CD4-positive, alpha-beta memory T cell (primary cell): Measurements from ENCODE around the gene SOWAHD. TPM values are rescaled to one million over a fixed set of nuclear protein-coding genes. Genes with fewer than 3 reads are reported as not detected.
"Not testable (repeated sequence)": the region's sequence is repeated elsewhere in the genome, so short reads cannot be mapped to it uniquely, and the experiment has no call there.

Source experiments
- CTCF ChIA-PET: fragments of 350-600 bp; sonication (Branson Sonifier 250); formaldehyde crosslinking; loops from one replicate; lab custom pipeline; 2021; ENCODE audit warnings: inconsistent platforms; ENCODE audit not compliant: partially characterized antibody; lab: Charles Lee
- POLR2A ChIA-PET: fragments of 350-600 bp; sonication (Branson Sonifier 250); formaldehyde crosslinking; loops from one replicate; lab custom pipeline; 2021; ENCODE audit not compliant: partially characterized antibody; lab: Charles Lee
- DNase-seq, 5 donors: peaks; one replicate each; pipeline versions ENCODE4 v3.0.0 to v3.0.0-alpha.2; 2020 to 2022; ENCODE audit warnings: mixed read lengths in 1 of 5
- H3K27ac ChIP-seq: one replicate; pipeline ENCODE4 v1.7.0; 2013; ENCODE audit warnings: low read depth, low read length
- H3K27me3 ChIP-seq: 2 replicates; pipeline ENCODE4 v1.7.0; 2013; ENCODE audit warnings: mild to moderate bottlenecking, low read length, moderate library complexity; ENCODE audit not compliant: insufficient read depth
- H3K36me3 ChIP-seq: 2 replicates; pipeline ENCODE4 v1.7.0; 2013; ENCODE audit warnings: mild to moderate bottlenecking, low read length, moderate library complexity; ENCODE audit not compliant: insufficient read depth
- H3K4me1 ChIP-seq: 2 replicates; pipeline ENCODE4 v1.7.0; 2013; ENCODE audit warnings: mild to moderate bottlenecking, low read length, moderate library complexity; ENCODE audit not compliant: insufficient read depth
- H3K4me3 ChIP-seq, 2 donors: one replicate each; pipeline ENCODE4 v1.7.0; 2013; ENCODE audit warnings: low read length in 2 of 2, mild to moderate bottlenecking in 1 of 2
- H3K9me3 ChIP-seq, 2 donors: one replicate each; pipeline ENCODE4 v1.7.0; 2013; ENCODE audit warnings: low read length in 2 of 2, control low read depth in 1 of 2; ENCODE audit not compliant: control insufficient read depth in 1 of 2
- H3K27ac Mint-ChIP-seq, 7 donors: one replicate each; pipeline ENCODE4 v1.8.0; 2020 to 2021; ENCODE audit warnings: mixed read lengths in 7 of 7, mild to moderate bottlenecking in 6 of 7, inconsistent platforms in 3 of 7, moderate library complexity in 3 of 7
- H3K27me3 Mint-ChIP-seq, 2 donors: one replicate each; pipeline ENCODE4 v1.8.0; 2020 to 2021; ENCODE audit warnings: mixed read lengths in 2 of 2
- H3K36me3 Mint-ChIP-seq, 2 donors: one replicate each; pipeline ENCODE4 v1.8.0; 2020 to 2021; ENCODE audit warnings: mixed read lengths in 2 of 2, inconsistent platforms in 1 of 2, mild to moderate bottlenecking in 1 of 2
- H3K4me1 Mint-ChIP-seq, 4 donors: one replicate each; pipeline ENCODE4 v1.8.0; 2020 to 2021; ENCODE audit warnings: mixed read lengths in 4 of 4, mild to moderate bottlenecking in 1 of 4
- H3K4me3 Mint-ChIP-seq, 8 donors: one replicate each; pipeline ENCODE4 v1.8.0; 2020 to 2021; ENCODE audit warnings: mixed read lengths in 8 of 8, mild to moderate bottlenecking in 7 of 8, moderate library complexity in 6 of 8, inconsistent platforms in 3 of 8
- H3K9me3 Mint-ChIP-seq, 8 donors: one replicate each; pipeline ENCODE4 v1.8.0; 2020 to 2021; ENCODE audit warnings: mixed read lengths in 8 of 8, mild to moderate bottlenecking in 5 of 8, inconsistent platforms in 3 of 8, moderate library complexity in 1 of 8
- intact Hi-C: fragments of 100-400 bp; cut with micrococcal nuclease; formaldehyde crosslinking; loops from one replicate; pipeline ENCODE4 v1.15.1; 2023
- polyA plus RNA-seq, 2 donors: library from polyadenylated mRNA; unstranded; fragments of 300-500 nt; fragmentation: Illumina TruSeq; gene quantifications; one replicate each; pipeline ENCODE4 v1.2.3, GENCODE V29; 2021
- total RNA-seq, 2 experiments: library from RNA; stranded (reverse); gene quantifications; one replicate each; pipeline ENCODE4 v1.2.3, GENCODE V29; 2021

SOWAHD gene
- total and polyA plus RNA-seq, 4 experiments from 2014 or later, result 1.9 to 2.6 (median 2.0) TPM; not detected in 1

GRCh38 chrX:119784747-119785446, 26.5 kb downstream of the SOWAHD start:
- peak; percentile 43 to 59 (median 58) for DNase-seq
- no peaks in the 10 kb centered on the region for H3K9me3 ChIP-seq
- Mint-ChIP-seq H3K4me1 (peaks cover 13 to 47% (median 27%) of the 10 kb centered on the region in 4 donors), H3K36me3 (peaks cover 19 to 55% of the 10 kb centered on the region in 2 donors), H3K9me3 (no peaks in the 10 kb centered on the region), H3K4me3 (peak overlapping the region in 1 of 8 donors; percentile 40), H3K27me3 (no peaks in the 10 kb centered on the region), H3K27ac (peak overlapping the region; percentile 14 to 77 (median 64))
- no peak overlapping the region for H3K4me3 ChIP-seq
- no peak overlapping the region for H3K27ac ChIP-seq
- intact Hi-C loops, result no loop called here
- H3K27me3 ChIP-seq, result no peaks in the 10 kb centered on the region
- peaks cover 26% of the 10 kb centered on the region for H3K36me3 ChIP-seq
- CTCF ChIA-PET, result interaction anchor here (0.6 to 3.5 kb wide), 15 partner anchors 10 to 302 kb away, joined by 3 to 25 read pairs (median 4); partner anchors contain the start of gene SOWAHD
- H3K4me1 ChIP-seq, result peaks cover 30% of the 10 kb centered on the region
- POLR2A ChIA-PET, result interaction anchor here (1.1 to 1.6 kb wide), 2 partner anchors 26 to 29 kb away, joined by 3 to 6 read pairs; partner anchors contain the start of gene SOWAHD

- no peaks in the 10 kb centered on the region for H3K9me3 Mint-ChIP-seq
- Histone ChIP-seq H3K4me1 (peaks cover 40% of the 10 kb centered on the region), H3K36me3 (peaks cover 22% of the 10 kb centered on the region), H3K4me3 (peak overlapping the region; percentile 70 to 83), H3K9me3 (no peaks in the 10 kb centered on the region), H3K27me3 (no peaks in the 10 kb centered on the region), H3K27ac (peak overlapping the region; percentile 90)
- ChIA-PET POLR2A (interaction anchor here (0.5 to 3.3 kb wide), 27 partner anchors 15 to 554 kb away, joined by 3 to 65 read pairs (median 5); partner anchors contain the start of genes NDUFA1, NKAP, NKRF and RNF113A), CTCF (interaction anchor here (0.6 to 2.2 kb wide), 12 partner anchors 10 to 309 kb away, joined by 3 to 12 read pairs (median 4); partner anchors contain the start of genes NDUFA1, RNF113A and SOWAHD)
- no peaks in the 10 kb centered on the region for H3K27me3 Mint-ChIP-seq
- H3K36me3 Mint-ChIP-seq, result peaks cover 15 to 48% of the 10 kb centered on the region in 2 donors
- DNase-seq, result peak; percentile 36 to 65 (median 46)
- peak overlapping the region; percentile 96 to 99 (median 98) for H3K27ac Mint-ChIP-seq
- peaks cover 10 to 57% (median 22%) of the 10 kb centered on the region in 4 donors for H3K4me1 Mint-ChIP-seq
- intact Hi-C loops, result loop anchor here (1.0 to 5.0 kb wide), 7 partner anchors 35 to 322 kb away; partner anchors contain the start of genes NDUFA1, NKAP, RNF113A and SEPTIN6
- peak overlapping the region; percentile 91 to 96 (median 95) for H3K4me3 Mint-ChIP-seq
These were observed 32.6 kb downstream of the SOWAHD start for GRCh38 chrX:119790977-119791436.

DNA sequence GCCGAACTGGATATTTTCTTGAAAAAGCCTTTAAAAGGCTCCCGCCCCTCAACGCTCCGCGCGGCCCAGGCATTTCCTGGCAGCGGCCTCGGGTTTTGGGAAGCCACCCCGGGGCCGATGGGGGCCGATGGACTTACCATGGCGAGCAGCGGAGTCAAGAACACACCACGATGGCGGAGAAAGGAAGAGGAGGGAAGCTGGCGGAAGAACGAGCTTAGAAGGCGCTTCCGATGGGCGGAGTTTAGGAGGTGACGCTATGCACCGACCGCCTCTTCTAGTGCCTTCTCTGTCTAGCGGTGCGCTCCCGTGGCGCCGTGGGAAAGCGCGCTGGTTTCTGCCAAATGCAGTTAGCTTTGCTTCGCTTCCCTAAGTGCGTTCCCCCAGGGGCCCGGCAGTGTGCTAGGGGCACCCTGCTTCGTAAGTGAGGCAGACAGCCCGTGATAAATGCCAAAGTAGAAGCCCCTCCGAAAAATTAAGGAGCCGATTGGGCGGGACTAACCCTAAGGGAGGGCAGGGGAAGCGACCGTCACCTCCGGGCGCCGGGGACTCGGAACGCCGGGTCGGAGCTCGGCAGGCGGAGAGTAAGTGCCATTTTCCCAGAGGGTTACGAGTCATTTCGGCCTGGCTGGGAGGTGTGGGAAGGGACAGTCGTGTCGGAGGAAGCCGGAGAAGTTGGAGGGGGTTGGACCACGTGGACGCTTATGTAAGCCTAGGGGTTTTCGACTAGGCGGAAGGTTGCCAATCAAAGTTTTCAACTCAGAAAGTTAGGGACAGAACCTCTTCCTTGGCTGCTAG, 33.2 kb downstream of the SOWAHD start, which contains the start of gene RPL39:
Gene RPL39 (minus strand): TSS at position 194 of the 795 bp plus-strand sequence. CDS start 54 bp downstream, at position 140.
- Histone ChIP-seq H3K9me3 (no peaks in the 10 kb centered on the region), H3K4me3 (peak within 1 kb of the TSS; percentile 70 to 83), H3K27me3 (no peaks in the 10 kb centered on the region), H3K4me1 (peaks cover 40% of the 10 kb centered on the region), H3K36me3 (peaks cover 20% of the 10 kb centered on the region), H3K27ac (peak within 1 kb of the TSS; percentile 90)
- Mint-ChIP-seq H3K36me3 (peaks cover 15 to 44% of the 10 kb centered on the region in 2 donors), H3K27me3 (no peaks in the 10 kb centered on the region), H3K4me3 (peak within 1 kb of the TSS; percentile 91 to 96 (median 95)), H3K9me3 (no peaks in the 10 kb centered on the region), H3K27ac (peak within 1 kb of the TSS; percentile 96 to 99 (median 98)), H3K4me1 (peaks cover 10 to 52% (median 22%) of the 10 kb centered on the region in 4 donors)
- DNase-seq, result peak; percentile 78 to 89 (median 85)
- ChIA-PET CTCF (interaction anchor here (0.6 to 2.2 kb wide), 12 partner anchors 10 to 309 kb away, joined by 3 to 12 read pairs (median 4); partner anchors contain the start of genes NDUFA1, RNF113A and SOWAHD), POLR2A (interaction anchor here (0.5 to 3.3 kb wide), 33 partner anchors 16 to 554 kb away, joined by 3 to 65 read pairs (median 4); partner anchors contain the start of genes NDUFA1, NKAP, NKRF and RNF113A)
- intact Hi-C loops, result loop anchor here (1.0 to 5.0 kb wide), 7 partner anchors 35 to 322 kb away; partner anchors contain the start of genes NDUFA1, NKAP, RNF113A and SEPTIN6

DNA sequence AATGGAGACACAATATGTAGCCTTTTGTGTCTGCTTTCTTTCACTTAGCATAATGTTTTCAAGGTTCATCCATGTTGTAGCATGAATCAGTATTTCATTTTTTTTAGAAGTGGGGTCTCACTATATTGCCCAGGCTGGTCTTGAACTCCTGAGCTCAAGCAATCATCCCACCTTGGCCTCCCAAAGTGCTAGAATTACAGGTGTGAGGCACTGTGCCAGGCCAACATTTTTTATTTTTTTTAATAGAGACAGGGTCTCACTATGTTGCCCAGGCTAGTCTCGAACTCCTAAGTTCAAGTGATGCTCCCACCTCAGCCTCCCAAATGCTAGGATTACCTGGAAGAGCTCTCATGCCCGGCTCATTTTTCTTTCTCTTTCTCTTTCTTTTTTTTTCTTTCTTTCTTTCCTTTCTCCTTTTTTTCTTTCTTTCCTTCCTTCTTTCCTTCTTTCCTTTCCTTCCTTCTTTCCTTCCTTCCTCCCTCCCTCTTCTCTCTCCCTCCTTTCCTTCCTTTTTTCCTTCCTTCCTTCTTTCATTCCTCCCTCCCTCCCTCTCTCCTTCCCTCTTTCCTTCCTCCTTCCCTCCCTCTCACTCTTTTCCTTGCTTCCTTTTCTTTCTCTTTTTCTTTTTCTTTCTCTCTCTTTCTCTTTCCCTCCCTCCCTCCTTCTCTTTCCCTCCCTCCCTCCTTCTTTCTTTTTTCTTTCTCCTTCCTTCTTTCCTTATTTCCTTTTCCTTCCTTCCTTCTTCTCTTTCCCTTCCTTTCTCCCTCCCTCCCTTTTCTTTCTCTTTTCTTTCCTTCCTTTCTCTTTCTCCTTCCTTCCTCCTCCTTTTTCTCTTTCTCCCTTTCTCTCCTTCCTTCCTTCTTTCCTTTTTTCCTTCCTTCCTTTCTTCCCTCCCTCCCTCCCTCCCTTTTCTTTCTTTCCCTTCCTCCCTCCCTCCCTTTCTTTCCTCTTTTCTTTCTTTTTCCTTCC, 43.1 kb downstream of the SOWAHD start:
- H3K27ac Mint-ChIP-seq, result peak overlapping the region in 1 of 7 donors; percentile 73
- CTCF ChIA-PET, result no interaction called here
- POLR2A ChIA-PET, result no interaction called here
- H3K27ac ChIP-seq, result no peak overlapping the region
- no peaks in the 10 kb centered on the region for H3K27me3 Mint-ChIP-seq
- peaks cover 0 to 2% (median 0%) of the 10 kb centered on the region in 4 donors for H3K4me1 Mint-ChIP-seq
- no peak overlapping the region for H3K4me3 ChIP-seq
- H3K4me1 ChIP-seq, result no peaks in the 10 kb centered on the region
- H3K27me3 ChIP-seq, result no peaks in the 10 kb centered on the region
- no peaks in the 10 kb centered on the region for H3K9me3 ChIP-seq
- intact Hi-C loops, result no loop called here
- H3K9me3 Mint-ChIP-seq, result peaks cover 0 to 1% (median 0%) of the 10 kb centered on the region in 8 donors
- DNase-seq, result no peak
- H3K36me3 Mint-ChIP-seq, result no peaks in the 10 kb centered on the region
- H3K36me3 ChIP-seq, result no peaks in the 10 kb centered on the region
- H3K4me3 Mint-ChIP-seq, result no peak overlapping the region

GRCh38 chrX:119802546-119802945, 44.2 kb downstream of the SOWAHD start:
- Histone ChIP-seq H3K4me1 (no peaks in the 10 kb centered on the region), H3K36me3 (no peaks in the 10 kb centered on the region), H3K27me3 (no peaks in the 10 kb centered on the region), H3K4me3 (no peak overlapping the region), H3K27ac (no peak overlapping the region), H3K9me3 (no peaks in the 10 kb centered on the region)
- H3K36me3 Mint-ChIP-seq, result no peaks in the 10 kb centered on the region
- H3K27ac Mint-ChIP-seq, result peak overlapping the region in 2 of 7 donors; percentile 31 to 46
- CTCF ChIA-PET, result no interaction called here
- H3K4me3 Mint-ChIP-seq, result no peak overlapping the region
- H3K27me3 Mint-ChIP-seq, result no peaks in the 10 kb centered on the region
- no peaks in the 10 kb centered on the region for H3K4me1 Mint-ChIP-seq
- POLR2A ChIA-PET, result no interaction called here
- H3K9me3 Mint-ChIP-seq, result peaks cover 0 to 1% (median 0%) of the 10 kb centered on the region in 8 donors
- intact Hi-C loops, result no loop called here
- no peak for DNase-seq

- H3K9me3 ChIP-seq, H3K27ac Mint-ChIP-seq, H3K4me3 ChIP-seq, H3K27me3 ChIP-seq, H3K27me3 Mint-ChIP-seq, H3K27ac ChIP-seq, H3K4me3 Mint-ChIP-seq, intact Hi-C loops, H3K36me3 Mint-ChIP-seq, H3K4me1 Mint-ChIP-seq, H3K4me1 ChIP-seq, H3K9me3 Mint-ChIP-seq, DNase-seq, H3K36me3 ChIP-seq, CTCF ChIA-PET: not testable (repeated sequence)
- POLR2A ChIA-PET, result interaction anchor here (1.1 kb wide), 1 partner anchor 17 kb away, joined by 4 read pairs; the partner anchor contains the start of gene RPL39
These were observed 50.1 kb downstream of the SOWAHD start for GRCh38 chrX:119808461-119808860.
